ENCODE results near the gene RANBP9. TPM values are rescaled to one million over a fixed set of nuclear protein-coding genes. Genes with fewer than 3 reads are reported as not detected.

The RANBP9 gene
- total RNA-seq, 1 donor from 2014 or later: 13.5 TPM

- no peak for TF ChIP-seq CTCF (conservative IDR thresholded peaks at IDR 0.05; ENCODE audit: low read depth, low read length)
These were observed 82.0 kb downstream of the RANBP9 start for GRCh38 chr6:13629459-13630116.

GRCh38 chr6:13624871-13625288 is 86.8 kb downstream of the RANBP9 start:
- no peak for DNase-seq (ENCODE audit: low read depth)
- peak; percentile 79 for TF ChIP-seq CTCF (conservative IDR thresholded peaks at IDR 0.05; ENCODE audit: low read depth, low read length)
- no peak overlapping the region for H3K4me3 ChIP-seq (ENCODE audit: low read depth, low read length)

More at GRCh38 chr6:13629459-13630116, 82.0 kb downstream of the RANBP9 start:
- H3K4me3 ChIP-seq (ENCODE audit: low read depth, low read length): no peak overlapping the region
- no peak for DNase-seq (ENCODE audit: low read depth)

GRCh38 chr6:13617066-13617465 is 94.6 kb downstream of the RANBP9 start:
- no peak overlapping the region for H3K4me3 ChIP-seq (ENCODE audit: low read depth, low read length)
- no peak for DNase-seq (ENCODE audit: low read depth)
- no peak for TF ChIP-seq CTCF (conservative IDR thresholded peaks at IDR 0.05; ENCODE audit: low read depth, low read length)

GRCh38 chr6:13615792-13616120 is 95.9 kb downstream of the RANBP9 start:
- H3K4me3 ChIP-seq (ENCODE audit: low read depth, low read length): peak overlapping the region; percentile 99
- no peak for DNase-seq (ENCODE audit: low read depth)
- no peak for TF ChIP-seq CTCF (conservative IDR thresholded peaks at IDR 0.05; ENCODE audit: low read depth, low read length)

- peak within 1 kb of the TSS; percentile 99 for H3K4me3 ChIP-seq (ENCODE audit: low read depth, low read length)
- peak; percentile 87 for TF ChIP-seq CTCF (conservative IDR thresholded peaks at IDR 0.05; ENCODE audit: low read depth, low read length)
- peak; percentile 76 for DNase-seq (ENCODE audit: low read depth)
These were observed 96.5 kb downstream of the RANBP9 start, which contains the start of gene NOL7 for GRCh38 chr6:13614926-13615791. NOL7 (plus strand) TSS chr6:13615335; CDS start chr6:13615359, 24 bp downstream.

- TF ChIP-seq CTCF (conservative IDR thresholded peaks at IDR 0.05; ENCODE audit: low read depth, low read length): no peak
- DNase-seq (ENCODE audit: low read depth): no peak
- peak overlapping the region; percentile 99 for H3K4me3 ChIP-seq (ENCODE audit: low read depth, low read length)
These were observed 97.3 kb downstream of the RANBP9 start for GRCh38 chr6:13614126-13614925.
